NCI-H526 (cell line): ENCODE results near the gene RAB11FIP4.
A peak's percentile ranks its signal among the peaks of the same experiment; 100 is the strongest.

Source experiments
- DNase-seq, 2 experiments: peaks; one replicate each; lab custom pipeline; 2025; lab: John Stamatoyannopoulos, UW

RAB11FIP4 gene

GRCh38 chr17:31487063-31487647, 95.7 kb downstream of the RAB11FIP4 start:
- DNase-seq: no peak

DNA sequence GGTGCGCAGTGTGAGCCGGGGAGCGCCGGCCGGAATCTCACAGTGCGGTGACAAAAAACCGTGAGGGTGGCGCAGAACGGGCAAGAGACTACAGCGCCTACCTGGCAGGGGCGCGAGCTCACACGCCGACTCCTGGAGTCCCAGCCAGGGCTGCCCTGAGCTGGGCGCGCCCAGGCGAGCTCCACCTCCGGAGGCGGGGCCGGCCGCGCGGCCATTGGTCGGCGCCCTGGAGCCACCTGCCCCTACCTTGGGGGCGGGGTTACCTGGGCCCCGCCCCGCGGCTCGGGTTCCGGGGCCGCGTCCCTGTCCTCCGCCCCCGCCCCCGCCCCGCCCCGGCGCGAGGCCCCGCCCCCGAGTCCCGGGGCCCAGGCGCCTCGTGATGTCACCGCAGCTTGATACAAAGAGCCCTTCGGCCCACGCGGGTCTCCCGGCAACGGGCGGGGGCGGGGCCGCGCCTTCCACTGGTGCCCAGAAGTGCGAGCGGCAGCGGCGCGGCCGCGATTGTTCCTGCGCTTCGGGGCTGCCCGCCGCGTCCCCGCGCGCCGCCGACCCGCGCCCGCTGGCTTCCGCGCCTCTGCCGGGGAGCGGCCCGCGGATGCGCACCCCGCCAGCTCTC, 96.3 kb downstream of the RAB11FIP4 start:
- DNase-seq: peak; percentile 92 to 99

GRCh38 chr17:31488264-31488981, 96.9 kb downstream of the RAB11FIP4 start:
- DNase-seq: peak in 1 of 2 experiments; percentile 80

GRCh38 chr17:31488982-31489294, 97.5 kb downstream of the RAB11FIP4 start:
- peak in 1 of 2 experiments; percentile 66 for DNase-seq

GRCh38 chr17:31489295-31490018, 98.0 kb downstream of the RAB11FIP4 start:
- peak in 1 of 2 experiments; percentile 62 for DNase-seq

DNA sequence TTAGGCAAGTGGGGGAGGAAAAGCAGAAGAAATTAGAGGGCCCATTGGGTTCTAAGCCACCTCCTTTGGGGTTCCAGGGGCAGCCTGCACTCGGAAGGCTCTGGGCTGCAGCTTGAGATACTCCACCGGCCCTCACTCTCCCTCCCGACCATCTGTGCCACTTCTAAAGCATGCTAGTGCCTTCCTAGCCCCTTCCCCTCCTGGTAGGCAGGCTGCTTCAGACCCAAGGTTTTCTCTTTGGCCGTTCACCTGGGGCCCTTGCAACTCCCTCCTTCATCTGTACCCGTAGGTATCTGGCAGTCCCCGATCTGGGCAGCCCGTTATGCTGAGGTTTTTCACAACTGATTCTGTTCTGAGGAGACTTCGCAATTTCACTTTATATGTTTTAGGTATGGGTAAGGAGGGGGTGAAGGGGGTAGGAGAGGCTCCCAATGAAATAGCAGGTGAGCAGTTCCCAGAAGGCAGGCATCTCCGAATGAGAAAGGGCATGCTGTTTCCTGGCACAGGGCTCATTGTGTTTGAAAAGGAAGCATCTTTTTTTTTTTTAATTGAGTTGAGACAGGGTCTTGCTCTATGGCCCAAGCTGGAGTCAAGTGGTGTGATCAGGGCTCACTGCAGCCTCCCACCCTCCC, 98.7 kb downstream of the RAB11FIP4 start:
- DNase-seq: no peak

DNA sequence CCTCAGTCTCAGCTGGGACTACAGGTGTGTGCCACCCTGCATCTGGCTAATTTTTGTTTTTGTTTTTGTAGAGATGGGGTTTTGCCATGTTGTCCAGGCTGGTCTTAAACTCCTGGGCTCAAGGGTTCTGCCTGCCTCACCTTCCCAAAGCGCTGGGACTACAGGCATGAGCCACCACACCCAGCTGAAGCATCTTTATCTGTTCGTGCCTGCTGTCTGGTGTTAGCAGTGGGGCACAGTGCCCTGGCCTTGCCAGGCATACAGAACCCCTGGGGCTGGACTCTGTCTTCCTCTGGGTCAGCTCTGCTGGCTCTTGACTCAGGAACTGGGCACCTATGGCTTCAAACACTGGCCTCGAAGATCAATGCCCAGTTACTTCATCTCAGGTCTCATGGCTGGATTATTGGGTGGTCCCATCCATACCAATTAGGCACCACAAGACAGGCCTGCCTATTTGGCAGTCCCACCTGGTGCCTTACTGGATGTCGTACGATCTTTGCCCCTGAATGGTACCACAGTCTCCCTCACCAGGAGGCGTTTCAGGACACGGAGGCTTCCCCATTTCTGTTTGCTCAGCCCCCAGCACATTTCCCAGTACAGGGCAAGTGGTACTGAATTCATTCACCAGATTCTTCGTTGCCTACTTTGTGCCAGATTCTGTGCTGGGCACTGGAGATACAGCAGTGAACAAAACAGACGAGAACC, 99.3 kb downstream of the RAB11FIP4 start:
- no peak for DNase-seq

- peak; percentile 28 to 82 for DNase-seq
These were observed 100.1 kb downstream of the RAB11FIP4 start for GRCh38 chr17:31491376-31492131.

DNA sequence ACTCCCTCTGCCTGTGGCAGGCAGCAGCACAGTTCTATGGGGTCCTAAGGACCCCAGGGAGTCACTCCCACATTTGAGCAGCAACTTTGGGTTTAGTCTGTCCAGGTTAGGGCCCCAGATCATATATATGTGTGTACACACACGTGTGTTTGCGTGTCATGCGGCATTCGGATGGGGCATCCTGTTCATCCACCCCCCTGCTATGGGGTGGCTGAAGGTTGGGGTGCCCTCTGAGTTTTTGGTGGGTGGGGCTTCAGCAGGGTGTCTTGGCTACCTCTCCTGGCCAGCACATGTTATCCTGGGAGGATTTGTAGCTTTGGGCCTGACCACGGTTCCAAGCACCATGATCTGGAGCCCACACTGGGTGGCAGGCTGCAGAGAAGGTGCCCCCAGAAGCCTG, 100.7 kb downstream of the RAB11FIP4 start:
- no peak for DNase-seq

DNA sequence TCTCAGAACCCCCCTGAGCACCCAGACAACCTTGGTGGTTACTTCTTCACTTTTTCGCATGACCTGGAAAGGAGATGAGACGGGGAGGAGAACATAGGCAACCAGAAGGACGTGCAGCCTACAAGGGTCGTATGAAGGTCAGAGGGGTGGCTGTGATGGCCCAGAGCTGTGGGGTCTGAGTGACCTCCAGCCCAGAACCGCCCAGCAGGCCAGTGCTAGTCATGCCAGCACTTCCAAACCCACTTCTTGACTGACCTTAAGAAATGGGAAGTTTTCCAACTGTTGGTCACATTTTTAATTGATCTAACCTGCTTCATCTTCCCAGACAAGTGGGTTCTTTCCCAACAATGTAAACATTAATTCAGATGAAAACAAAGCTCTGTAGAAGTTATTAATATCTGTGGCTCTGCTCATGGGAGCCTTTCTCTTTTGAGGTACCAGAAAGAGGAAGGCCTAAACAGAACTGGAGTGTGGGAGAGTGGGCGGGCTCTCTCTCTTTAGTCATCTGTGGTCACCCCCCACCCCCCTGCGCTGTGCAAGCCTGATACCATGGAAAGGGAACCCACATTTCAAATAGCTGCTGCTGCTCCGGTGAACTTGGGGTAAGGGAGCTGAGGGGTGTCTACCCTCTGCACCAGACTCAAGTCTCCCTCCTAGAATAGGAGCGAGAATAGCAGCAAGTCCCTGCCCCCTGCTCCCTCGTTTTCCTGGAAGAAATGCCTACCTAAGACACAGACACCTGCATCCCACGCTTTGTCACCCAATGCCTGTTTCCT, 101.6 kb downstream of the RAB11FIP4 start:
- DNase-seq: no peak

GRCh38 chr17:31493656-31494155, 102.2 kb downstream of the RAB11FIP4 start:
- no peak for DNase-seq

GRCh38 chr17:31494259-31495021, 103.0 kb downstream of the RAB11FIP4 start:
- DNase-seq: peak; percentile 65 to 73

DNA sequence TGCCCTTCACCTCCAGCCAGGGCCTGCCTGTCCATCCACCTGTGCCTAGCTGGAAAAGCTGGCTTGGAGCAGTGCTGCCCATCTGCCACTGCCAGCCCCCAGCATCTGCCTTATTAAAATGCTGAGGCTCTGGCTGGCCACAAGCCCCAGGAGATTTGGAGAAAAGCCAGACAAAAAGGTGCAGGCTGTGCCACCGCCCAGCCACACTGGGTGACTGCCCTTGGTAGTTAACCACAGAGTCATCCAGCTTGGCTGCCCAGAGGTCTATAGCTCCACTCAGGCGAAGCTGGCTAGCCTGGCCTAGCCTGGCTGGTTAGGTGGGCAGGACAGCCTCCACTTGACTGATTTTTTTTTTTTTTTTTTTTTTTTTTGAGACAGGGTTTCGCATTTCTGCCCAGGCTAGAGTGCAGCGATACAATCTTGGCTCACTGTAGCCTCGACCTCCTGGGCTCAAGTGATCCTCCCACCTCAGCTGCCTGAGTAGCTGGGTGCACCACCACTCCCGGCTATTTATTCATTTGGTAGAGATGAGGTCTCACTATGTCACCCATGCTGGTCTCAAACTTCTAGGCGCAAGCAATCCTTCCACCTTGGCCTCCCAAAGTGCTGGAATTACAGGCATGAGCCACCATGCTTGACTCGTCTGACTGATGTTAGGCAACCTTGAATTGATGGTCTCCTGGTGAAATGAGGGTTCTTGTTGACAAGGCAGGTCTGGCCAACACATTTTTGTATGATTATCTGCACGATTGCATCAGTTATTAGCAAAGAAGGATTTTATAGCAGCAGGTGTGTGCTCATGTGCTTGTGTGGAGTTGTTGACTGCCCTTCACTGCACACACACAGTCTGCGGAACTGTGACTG, 103.8 kb downstream of the RAB11FIP4 start:
- peak; percentile 73 to 89 for DNase-seq

DNA sequence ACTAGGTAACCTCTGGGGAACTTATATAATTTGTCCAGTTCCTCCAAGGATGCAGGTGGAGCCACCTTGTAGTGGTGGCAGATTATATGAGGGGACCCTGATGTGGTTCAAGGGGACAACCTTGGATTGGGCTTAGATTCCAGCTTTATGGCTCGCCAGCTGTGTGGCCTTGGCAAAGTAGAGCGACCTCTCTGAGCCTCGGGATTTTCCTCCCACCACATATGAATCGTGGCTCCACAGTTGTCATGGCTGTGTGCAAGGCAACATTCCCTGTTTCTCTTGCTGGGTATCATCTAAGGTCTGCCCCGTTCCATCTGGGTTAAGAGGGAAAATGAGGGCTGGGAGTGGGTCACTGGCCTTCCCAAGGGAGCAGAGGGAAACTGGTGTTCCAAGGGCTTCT, 104.6 kb downstream of the RAB11FIP4 start:
- DNase-seq: no peak

GRCh38 chr17:31496601-31497000, 105.1 kb downstream of the RAB11FIP4 start:
- no peak for DNase-seq

- no peak for DNase-seq
These were observed 106.0 kb downstream of the RAB11FIP4 start for GRCh38 chr17:31497431-31497830.

DNA sequence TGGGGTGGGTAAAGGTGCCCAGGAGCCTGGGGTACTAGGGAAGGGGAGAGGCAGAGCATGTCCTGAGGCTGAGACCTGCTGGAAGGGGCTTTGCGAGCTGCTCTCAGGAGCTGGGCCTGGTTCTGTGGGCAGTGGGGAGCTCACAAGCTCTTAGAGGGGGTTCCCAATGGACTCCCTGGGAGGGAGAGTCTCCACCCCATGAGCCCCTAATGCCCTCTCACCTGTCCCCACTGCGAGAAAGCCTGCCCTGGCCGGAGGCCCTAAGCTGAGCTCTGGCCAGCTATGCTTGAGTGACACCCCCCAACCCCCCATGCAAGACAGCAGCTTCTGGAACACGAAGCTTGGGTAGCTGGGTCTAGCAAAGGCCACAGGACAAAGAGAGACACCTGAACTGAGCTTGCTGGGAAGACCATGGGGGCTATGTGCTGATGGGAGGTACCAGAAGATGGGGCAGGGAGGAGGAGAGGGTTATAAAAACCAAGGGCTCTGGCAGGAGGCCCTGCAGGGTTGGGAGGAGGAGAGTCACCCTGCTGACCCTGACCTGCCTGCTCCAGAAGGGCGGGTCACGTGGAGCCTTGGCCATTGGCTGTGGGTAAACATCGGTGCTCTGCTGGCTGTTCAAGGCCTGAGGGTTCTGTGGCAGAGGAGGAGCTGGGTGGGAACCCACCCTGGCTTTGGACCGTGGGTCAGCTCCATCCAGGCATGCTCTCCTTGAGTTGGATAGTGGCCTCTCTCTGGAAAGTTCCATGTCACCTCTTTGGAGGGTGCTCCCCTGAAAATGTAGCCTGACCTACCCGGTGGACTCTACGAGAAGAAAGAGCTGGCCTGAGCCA, 106.7 kb downstream of the RAB11FIP4 start:
- no peak for DNase-seq
